B cell (primary cell): Measurements from ENCODE around the gene UNC13C. TPM values are rescaled to one million over a fixed set of nuclear protein-coding genes. Genes with fewer than 3 reads are reported as not detected.

Source experiments
- ATAC-seq: fragments of 200-7000 bp; cut with Tn5 transposase; one replicate; pipeline ENCODE4 v1.10.0; 2021; ENCODE audit warnings: low read depth, mild to moderate bottlenecking, moderate number of reproducible peaks, moderate library complexity
- CTCF ChIA-PET: fragments of 350-600 bp; sonication (Branson Sonifier 250); formaldehyde crosslinking; loops from one replicate; lab custom pipeline; 2021; ENCODE audit warnings: antibody characterized with exemption, inconsistent platforms; lab: Charles Lee
- POLR2A ChIA-PET: fragments of 350-600 bp; sonication (Branson Sonifier 250); formaldehyde crosslinking; loops from one replicate; lab custom pipeline; 2021; ENCODE audit warnings: antibody characterized with exemption; lab: Charles Lee
- DNase-seq: peaks from one replicate; pipeline ENCODE4 v3.0.0; 2013
- H2AFZ ChIP-seq: 2 replicates; pipeline ENCODE4 v1.6.1; 2012; ENCODE audit warnings: mild to moderate bottlenecking, low read depth, low read length; ENCODE audit not compliant: insufficient read depth, poor library complexity, severe bottlenecking
- H3K27ac ChIP-seq, 2 donors: 1 replicate in 1 of 2; 2 replicates in 1 of 2; pipeline ENCODE4 v1.5.1; 2012 to 2013; ENCODE audit warnings: low read length in 2 of 2, mild to moderate bottlenecking in 2 of 2, moderate library complexity in 1 of 2
- H3K27me3 ChIP-seq, 4 experiments: fragments of 200-600 bp in 1 of 4; sonication (generic) in 1 of 4; replicated peaks in 1 of 4; 1 replicate in 2 of 4; 2 replicates in 2 of 4; pipeline versions ENCODE4 v1.6.1 to v1.7.0; 2013 to 2016; ENCODE audit warnings: low read length in 3 of 4, mild to moderate bottlenecking in 2 of 4, mixed read lengths in 1 of 4, moderate library complexity in 1 of 4; ENCODE audit not compliant: insufficient read depth in 4 of 4, control insufficient read depth in 3 of 4; ENCODE audit errors: control extremely low read depth in 1 of 4
- H3K36me3 ChIP-seq, 2 experiments: replicated peaks in 1 of 2; 1 replicate in 1 of 2; 2 replicates in 1 of 2; pipeline versions ENCODE4 v1.6.1 to v1.7.1; 2013; ENCODE audit warnings: low read length in 1 of 2; ENCODE audit not compliant: insufficient read depth in 2 of 2, control insufficient read depth in 1 of 2; ENCODE audit errors: control extremely low read depth in 1 of 2, extremely low read depth in 1 of 2
- H3K4me1 ChIP-seq, 2 donors: fragments of 200-600 bp in 1 of 2; sonication (generic) in 1 of 2; 1 replicate in 1 of 2; 2 replicates in 1 of 2; pipeline versions ENCODE4 v1.5.1 to v1.6.1; 2013 to 2017; ENCODE audit warnings: low read length in 2 of 2; ENCODE audit not compliant: control insufficient read depth in 2 of 2, insufficient read depth in 2 of 2
- H3K4me2 ChIP-seq: replicated peaks from 2 replicates; pipeline ENCODE3; 2012; ENCODE audit warnings: mild to moderate bottlenecking, low read depth, low read length; ENCODE audit not compliant: poor library complexity, severe bottlenecking
- H3K4me3 ChIP-seq, 5 experiments: fragments of 200-600 bp in 1 of 5; sonication (generic) in 1 of 5; 1 replicate in 3 of 5; 2 replicates in 2 of 5; pipeline versions ENCODE4 v1.5.1 to v1.7.0; 2011 to 2016; ENCODE audit warnings: low read length in 4 of 5, mild to moderate bottlenecking in 4 of 5, low read depth in 2 of 5, control low read depth in 1 of 5, moderate library complexity in 1 of 5; ENCODE audit not compliant: insufficient read depth in 1 of 5; ENCODE audit errors: control extremely low read depth in 1 of 5, extremely low read depth in 1 of 5
- H3K79me2 ChIP-seq: fragments of 200-600 bp; sonication (generic); one replicate; pipeline ENCODE4 v1.6.0; 2016; ENCODE audit warnings: low read length; ENCODE audit not compliant: control insufficient read depth, insufficient read depth
- H3K9ac ChIP-seq: fragments of 200-600 bp; sonication (generic); 2 replicates; pipeline ENCODE4 v1.6.1; 2017; ENCODE audit warnings: mild to moderate bottlenecking, low read length, moderate library complexity
- H3K9me3 ChIP-seq, 3 donors: one replicate each; pipeline versions ENCODE4 v1.6.1 to v1.7.1; 2013; ENCODE audit warnings: low read length in 2 of 3; ENCODE audit not compliant: control insufficient read depth in 2 of 3, insufficient read depth in 1 of 3; ENCODE audit errors: control extremely low read depth in 1 of 3
- H4K20me1 ChIP-seq: 2 replicates; pipeline ENCODE4 v1.6.0; 2012; ENCODE audit warnings: mild to moderate bottlenecking, low read length; ENCODE audit not compliant: insufficient read depth, control insufficient read depth, poor library complexity, severe bottlenecking
- H3K27ac Mint-ChIP-seq: one replicate; pipeline ENCODE4 v1.8.0; 2021; ENCODE audit warnings: mixed read lengths
- H3K27me3 Mint-ChIP-seq: one replicate; pipeline ENCODE4 v1.8.0; 2021; ENCODE audit warnings: mixed read lengths
- H3K4me1 Mint-ChIP-seq: one replicate; pipeline ENCODE4 v1.8.0; 2021; ENCODE audit warnings: mixed read lengths
- H3K4me3 Mint-ChIP-seq: one replicate; pipeline ENCODE4 v1.8.0; 2021; ENCODE audit warnings: mixed read lengths
- H3K9me3 Mint-ChIP-seq: one replicate; pipeline ENCODE4 v1.8.0; 2022; ENCODE audit warnings: mixed read lengths; ENCODE audit not compliant: insufficient read depth
- CTCF ChIP-seq: fragments of 200-600 bp; IDR thresholded peaks from one replicate; pipeline ENCODE4 v1.8.0; 2022; ENCODE audit warnings: antibody characterized with exemption, mild to moderate bottlenecking
- EZH2 ChIP-seq: IDR thresholded peaks from 2 replicates; pipeline ENCODE4 v1.6.1; 2012; ENCODE audit warnings: borderline replicate concordance, low read depth, mild to moderate bottlenecking, moderate library complexity, low read length; ENCODE audit not compliant: insufficient read depth, poor library complexity, severe bottlenecking
- WGBS: methylation state at CpG from one replicate; pipeline ENCODE4 v1.1.5; 2013; ENCODE audit warnings: missing lambda C conversion rate; ENCODE audit not compliant: insufficient coverage; 5-methylcytosine and 5-hydroxymethylcytosine counted together
- intact Hi-C: fragments of 100-400 bp; cut with micrococcal nuclease; formaldehyde crosslinking; loops from one replicate; pipeline ENCODE4 v1.10.0; 2022
- polyA plus RNA-seq: library from polyadenylated mRNA; depleted of rRNA; stranded (reverse); fragments of >200 nt; gene quantifications from 2 replicates; pipeline ENCODE4 v1.2.3, GENCODE V29; 2012
- total RNA-seq, 2 donors: library from RNA; stranded (reverse); fragments of 120-200 nt in 1 of 2; gene quantifications; 1 replicate in 1 of 2; 2 replicates in 1 of 2; pipeline versions ENCODE4 v1.2.3 to v1.2.4, GENCODE V29; 2013 to 2022

The UNC13C gene
- total and polyA plus RNA-seq, 2 donors (not counting 1 experiment from before 2014, with no cell fraction given), result not detected

- no peaks in the 10 kb centered on the region for H3K36me3 ChIP-seq
- Mint-ChIP-seq H3K4me1 (no peaks in the 10 kb centered on the region), H3K4me3 (no peak overlapping the region), H3K27me3 (no peaks in the 10 kb centered on the region), H3K9me3 (peaks cover 3% of the 10 kb centered on the region), H3K27ac (no peak overlapping the region)
- ChIA-PET CTCF (no interaction called here), POLR2A (no interaction called here)
- H3K4me2 ChIP-seq, result no peak overlapping the region
- H3K27ac ChIP-seq, result no peak overlapping the region
- no peak for TF ChIP-seq CTCF
- no peak overlapping the region for H2AFZ ChIP-seq
- no peak overlapping the region for H3K4me3 ChIP-seq
- no peak overlapping the region for H3K9ac ChIP-seq
- H3K27me3 ChIP-seq, result no peaks in the 10 kb centered on the region
- ATAC-seq (no peak), DNase-seq (no peak)
- no peaks in the 10 kb centered on the region for H4K20me1 ChIP-seq
- H3K4me1 ChIP-seq, result no peaks in the 10 kb centered on the region
- WGBS, result no CpG with 5 or more reads among the region's 4 CpGs
- intact Hi-C loops, result no loop called here
- no peaks in the 10 kb centered on the region for H3K9me3 ChIP-seq
- H3K79me2 ChIP-seq, result no peaks in the 10 kb centered on the region
These were observed 53.8 kb downstream of the UNC13C start for GRCh38 chr15:54032066-54032465.

- H3K79me2 ChIP-seq, result no peaks in the 10 kb centered on the region
- Mint-ChIP-seq H3K27ac (no peak overlapping the region), H3K4me3 (no peak overlapping the region), H3K27me3 (no peaks in the 10 kb centered on the region), H3K9me3 (peaks cover 3% of the 10 kb centered on the region), H3K4me1 (no peaks in the 10 kb centered on the region)
- ChIA-PET CTCF (no interaction called here), POLR2A (no interaction called here)
- H3K9ac ChIP-seq, result no peak overlapping the region
- no peaks in the 10 kb centered on the region for H3K4me1 ChIP-seq
- H3K27ac ChIP-seq, result no peak overlapping the region
- ATAC-seq (no peak), DNase-seq (no peak)
- no peak overlapping the region for H3K4me3 ChIP-seq
- H3K36me3 ChIP-seq, result no peaks in the 10 kb centered on the region
- H4K20me1 ChIP-seq, result no peaks in the 10 kb centered on the region
- intact Hi-C loops, result no loop called here
- no peak overlapping the region for H3K4me2 ChIP-seq
- no peak for TF ChIP-seq CTCF
- TF ChIP-seq EZH2, result no peak
- H3K9me3 ChIP-seq, result no peaks in the 10 kb centered on the region
- no peaks in the 10 kb centered on the region for H3K27me3 ChIP-seq
- H2AFZ ChIP-seq, result no peak overlapping the region
- WGBS, result no CpG with 5 or more reads among the region's 3 CpGs
These were observed 55.2 kb downstream of the UNC13C start for GRCh38 chr15:54033356-54033860.
